Stimulated activated CD8-positive, alpha-beta memory T cell treated with anti-CD3 and anti-CD28 coated beads, Interleukin-12 subunit alpha, Interleukin-12 subunit beta, amount 100 ng/mL, for 4 hours (primary cell): Measurements from ENCODE around the gene NAA80.
A peak's percentile ranks its signal among the peaks of the same experiment; 100 is the strongest.

Experiments used
- DNase-seq: peaks from one replicate; pipeline ENCODE4 v3.0.0-alpha.2; 2020; ENCODE audit warnings: low read depth

NAA80 gene

GRCh38 chr3:50298836-50299637 lies at the start of gene NAA80, which contains the start of gene HYAL3:
TSS of gene NAA80 (minus strand) at chr3:50299405. CDS start at chr3:50297463, 1,942 bp downstream.
TSS of gene HYAL3 (minus strand) at chr3:50299405. CDS start at chr3:50295602, 3,803 bp downstream.
- peak; percentile 98 for DNase-seq

GRCh38 chr3:50347187-50347813 lies 48.1 kb upstream of the NAA80 start:
- DNase-seq: peak; percentile 60

- DNase-seq: peak; percentile 49
These were observed 46.5 kb upstream of the NAA80 start, which contains the start of gene ZMYND10 for GRCh38 chr3:50345586-50346234. TSS of gene ZMYND10 (minus strand) at chr3:50345732. CDS start at chr3:50345579, 153 bp downstream.

GRCh38 chr3:50345008-50345407 lies 45.8 kb upstream of the NAA80 start:
- DNase-seq: no peak

- DNase-seq: no peak
These were observed 43.8 kb upstream of the NAA80 start for GRCh38 chr3:50342813-50343633.

- no peak for DNase-seq
These were observed 42.9 kb upstream of the NAA80 start for GRCh38 chr3:50341996-50342650.

- no peak for DNase-seq
These were observed 42.3 kb upstream of the NAA80 start for GRCh38 chr3:50341537-50341936.

- peak; percentile 48 for DNase-seq
These were observed 41.5 kb upstream of the NAA80 start, which contains the start of gene RASSF1 for GRCh38 chr3:50340448-50341329. TSS of gene RASSF1 (minus strand) at chr3:50340836. CDS start at chr3:50340805, 31 bp downstream.

GRCh38 chr3:50340147-50340447 lies 40.9 kb upstream of the NAA80 start:
- DNase-seq: no peak

- no peak for DNase-seq
These were observed 40.4 kb upstream of the NAA80 start for GRCh38 chr3:50339485-50340146.

GRCh38 chr3:50338965-50339364 lies 39.8 kb upstream of the NAA80 start:
- no peak for DNase-seq

GRCh38 chr3:50337175-50337861 lies 38.1 kb upstream of the NAA80 start:
- DNase-seq: peak; percentile 92

GRCh38 chr3:50336452-50337174 lies 37.4 kb upstream of the NAA80 start:
- DNase-seq: no peak

- no peak for DNase-seq
These were observed 35.3 kb upstream of the NAA80 start for GRCh38 chr3:50334339-50335075.

GRCh38 chr3:50333744-50334328 lies 34.6 kb upstream of the NAA80 start:
- no peak for DNase-seq

- no peak for DNase-seq
These were observed 32.2 kb upstream of the NAA80 start for GRCh38 chr3:50331364-50331907.

GRCh38 chr3:50330330-50330729 lies 31.1 kb upstream of the NAA80 start:
- no peak for DNase-seq
